GOT3 (cell line): ENCODE results near the gene TMEM132D.
"Not testable (repeated sequence)": the region's sequence is repeated elsewhere in the genome, so short reads cannot be mapped to it uniquely, and the experiment has no call there.

Source experiments
- DNase-seq: peaks from one replicate; lab custom pipeline; 2025; ENCODE audit warnings: mixed read lengths; lab: John Stamatoyannopoulos, UW

Gene TMEM132D

DNA sequence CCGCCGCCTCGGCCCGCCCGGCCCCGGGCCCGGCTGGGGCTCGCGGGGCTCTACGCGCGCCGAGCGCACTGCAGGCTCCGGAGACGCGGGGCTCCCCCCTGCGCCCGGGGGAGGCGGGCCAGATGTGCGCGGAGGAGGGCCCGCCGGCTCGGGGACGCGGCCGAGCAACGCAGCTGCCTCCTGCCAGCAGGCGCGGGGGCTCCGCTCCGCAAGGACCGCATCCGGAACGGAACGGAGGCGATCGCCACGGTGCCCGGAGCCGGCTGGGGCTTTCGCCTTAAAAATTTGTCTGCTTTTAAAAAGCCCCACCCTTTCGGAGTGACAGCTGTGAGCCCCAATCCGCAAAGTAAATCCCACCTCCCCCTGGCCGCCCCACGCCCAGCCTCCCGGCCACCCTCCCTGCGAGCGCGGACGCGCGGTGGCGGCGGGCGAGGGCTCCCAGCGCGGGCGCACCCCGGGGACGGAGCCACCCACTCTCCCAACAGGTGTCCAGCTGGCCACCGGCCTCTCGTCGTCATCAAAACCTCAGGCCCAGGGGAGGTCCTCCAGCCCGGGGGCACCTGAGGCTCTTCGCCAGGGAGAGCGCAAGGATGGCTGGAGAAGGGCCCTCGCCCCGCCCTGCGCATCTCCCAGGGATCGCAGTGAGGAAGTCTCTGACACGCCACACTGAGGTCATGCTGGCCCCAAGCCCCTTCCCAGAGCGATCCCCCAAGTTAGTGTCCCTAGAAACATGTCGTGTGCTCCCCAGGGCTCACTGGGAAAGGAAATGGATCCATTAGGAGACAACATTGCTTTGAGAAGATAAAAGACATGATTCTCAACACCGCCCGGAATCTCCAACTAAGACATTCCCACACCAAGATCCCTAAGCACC lies at the start of gene TMEM132D:
Gene TMEM132D (minus strand): TSS at position 70 of the 874 bp plus-strand sequence.
- no peak for DNase-seq

DNA sequence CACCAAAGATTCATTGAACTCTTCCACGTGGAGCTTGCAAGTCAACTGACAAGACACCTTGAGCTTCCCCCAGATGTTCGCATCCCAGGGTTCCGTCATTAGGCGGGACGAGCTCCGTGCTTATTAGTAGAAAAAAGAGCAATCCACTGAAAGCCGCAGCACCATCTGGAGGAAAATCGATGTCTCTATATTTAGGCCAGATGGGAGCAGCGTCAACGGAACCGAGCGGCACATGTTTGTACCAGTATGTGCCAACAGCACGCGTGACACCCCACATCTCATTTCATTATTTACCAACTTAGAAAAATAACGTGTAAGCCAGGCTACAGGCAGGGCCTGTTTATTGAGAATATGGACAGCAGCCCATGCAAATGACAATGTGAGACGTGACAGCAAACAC lies 45.8 kb upstream of the TMEM132D start:
- DNase-seq = no peak

DNA sequence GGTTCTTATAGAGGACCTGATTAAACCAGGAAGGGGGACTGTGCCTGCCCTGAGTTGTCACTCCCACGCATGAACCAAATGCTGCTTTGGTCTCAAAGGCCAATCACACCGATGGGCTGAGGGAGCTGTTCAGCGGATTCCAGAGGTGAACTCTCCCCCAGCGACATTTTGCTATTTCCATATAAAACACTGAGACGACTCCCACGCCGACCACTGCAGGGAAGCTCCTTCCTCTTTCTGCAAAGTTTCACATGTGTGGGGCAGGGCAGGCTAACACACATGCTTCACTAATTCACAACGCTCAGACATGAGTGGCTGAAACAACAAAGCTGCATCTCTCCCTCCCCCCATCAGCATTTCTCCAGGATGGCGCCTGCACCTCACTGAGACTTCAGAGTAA lies 37.8 kb upstream of the TMEM132D start:
- no peak for DNase-seq

DNA sequence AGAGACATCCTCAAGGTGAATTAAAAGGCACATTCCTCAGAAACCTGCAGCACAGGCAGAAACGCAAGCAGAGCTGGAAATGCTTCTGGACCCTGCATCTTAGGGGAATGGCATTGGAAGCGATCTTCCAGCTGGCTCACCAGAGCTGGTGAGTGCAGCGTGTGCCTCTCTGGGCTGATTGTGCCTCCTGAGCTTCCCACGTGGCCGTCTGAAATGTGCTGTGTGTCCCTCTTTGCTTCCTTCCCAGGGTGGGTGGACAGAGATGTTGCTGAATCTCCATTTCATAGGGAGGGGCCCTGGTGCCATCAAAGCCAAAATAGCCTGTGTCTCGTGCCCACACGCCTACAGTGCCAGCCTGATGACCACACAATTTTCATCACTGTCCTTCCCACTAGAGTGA lies 34.3 kb upstream of the TMEM132D start:
- no peak for DNase-seq

DNA sequence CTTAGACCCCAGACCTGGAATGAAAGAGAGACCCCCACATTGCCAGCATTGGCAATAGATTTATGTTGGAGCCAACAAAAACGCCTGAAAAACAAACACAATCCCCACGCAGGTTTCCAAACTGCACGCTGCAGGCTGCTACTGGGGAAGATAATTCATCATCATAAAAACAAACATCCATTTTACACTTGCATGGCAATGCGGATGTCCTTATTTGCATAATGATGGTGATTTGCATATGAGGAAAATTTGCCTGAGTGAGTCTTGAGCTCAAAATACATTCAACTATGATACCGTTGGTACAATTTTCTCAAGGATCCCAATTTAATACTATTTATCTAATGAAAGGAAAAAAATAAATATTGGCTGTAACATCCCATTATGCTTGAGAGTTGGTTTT lies 33.6 kb upstream of the TMEM132D start:
- no peak for DNase-seq

DNA sequence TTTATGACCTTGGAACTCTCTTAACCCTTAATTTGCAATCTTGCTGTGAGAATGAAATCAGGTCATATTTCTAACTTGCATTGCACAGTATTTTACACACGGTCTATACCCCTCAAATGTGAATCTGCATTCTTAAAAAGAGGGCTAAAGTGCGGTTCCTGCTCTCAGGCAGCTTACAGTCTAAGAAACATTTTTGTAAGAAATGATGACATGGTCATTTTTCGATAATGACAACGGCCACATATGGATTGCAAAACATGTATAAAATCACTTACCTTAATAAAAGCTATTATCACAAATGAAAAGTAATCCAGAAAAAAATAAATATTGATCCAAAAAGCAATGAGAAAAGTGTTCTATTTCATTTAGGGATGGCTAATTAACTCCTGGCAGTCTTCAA lies 24.8 kb upstream of the TMEM132D start:
- no peak for DNase-seq

DNA sequence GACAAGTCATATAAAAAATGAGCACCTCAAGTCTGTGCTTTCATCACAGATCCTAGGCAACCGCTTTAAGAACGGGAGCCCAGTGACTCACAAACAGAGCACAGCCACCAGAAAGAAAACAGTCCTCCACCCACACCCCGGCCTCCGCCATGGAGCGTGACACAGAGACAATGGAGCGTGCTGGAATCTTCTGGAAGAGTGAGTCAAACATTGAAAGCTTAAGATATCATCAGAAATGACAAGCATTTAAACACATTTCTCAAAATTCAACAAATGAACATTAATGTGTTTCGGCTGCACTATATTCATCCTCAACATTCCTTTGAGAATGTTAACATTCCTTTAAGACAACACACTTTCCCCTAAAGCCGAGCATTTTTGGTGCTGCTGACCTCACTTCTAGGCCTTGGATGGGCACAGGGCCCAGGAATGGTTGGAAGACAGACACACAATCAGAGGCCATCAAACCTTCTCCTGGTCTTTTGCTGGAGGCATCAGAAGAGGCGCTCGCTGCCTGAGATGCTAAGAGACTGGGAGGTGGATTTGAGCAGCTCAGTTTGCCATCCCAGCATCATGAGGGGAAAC lies 23.6 kb upstream of the TMEM132D start:
- no peak for DNase-seq

DNA sequence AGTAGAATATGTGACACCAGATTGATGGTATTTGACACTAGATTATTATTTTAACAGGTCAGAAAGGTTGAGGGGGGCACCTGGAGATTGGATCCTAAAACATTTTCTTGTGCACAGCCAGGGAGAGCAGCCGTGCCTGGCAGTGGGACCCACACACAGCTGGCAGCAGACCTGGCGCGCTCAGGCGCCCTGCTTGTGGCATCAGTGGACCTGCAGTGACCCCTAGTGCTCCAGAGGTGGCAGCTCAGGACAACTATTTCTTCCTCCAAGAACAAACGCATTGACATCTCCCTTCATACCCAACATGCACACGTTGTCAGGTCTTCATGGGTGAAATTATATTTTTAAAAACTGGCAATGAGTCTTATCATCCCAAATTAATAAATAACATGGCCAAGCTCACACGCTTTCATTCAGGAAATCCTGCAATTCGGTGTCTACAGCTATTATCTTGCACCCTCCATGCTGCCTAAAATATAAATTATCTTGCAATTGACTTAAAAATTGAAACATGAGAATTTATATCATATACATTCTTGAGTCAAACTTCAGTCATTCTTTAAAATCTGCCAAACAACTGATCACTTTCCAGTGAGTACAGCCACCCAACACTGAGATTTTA lies 7.7 kb upstream of the TMEM132D start:
- no peak for DNase-seq

DNA sequence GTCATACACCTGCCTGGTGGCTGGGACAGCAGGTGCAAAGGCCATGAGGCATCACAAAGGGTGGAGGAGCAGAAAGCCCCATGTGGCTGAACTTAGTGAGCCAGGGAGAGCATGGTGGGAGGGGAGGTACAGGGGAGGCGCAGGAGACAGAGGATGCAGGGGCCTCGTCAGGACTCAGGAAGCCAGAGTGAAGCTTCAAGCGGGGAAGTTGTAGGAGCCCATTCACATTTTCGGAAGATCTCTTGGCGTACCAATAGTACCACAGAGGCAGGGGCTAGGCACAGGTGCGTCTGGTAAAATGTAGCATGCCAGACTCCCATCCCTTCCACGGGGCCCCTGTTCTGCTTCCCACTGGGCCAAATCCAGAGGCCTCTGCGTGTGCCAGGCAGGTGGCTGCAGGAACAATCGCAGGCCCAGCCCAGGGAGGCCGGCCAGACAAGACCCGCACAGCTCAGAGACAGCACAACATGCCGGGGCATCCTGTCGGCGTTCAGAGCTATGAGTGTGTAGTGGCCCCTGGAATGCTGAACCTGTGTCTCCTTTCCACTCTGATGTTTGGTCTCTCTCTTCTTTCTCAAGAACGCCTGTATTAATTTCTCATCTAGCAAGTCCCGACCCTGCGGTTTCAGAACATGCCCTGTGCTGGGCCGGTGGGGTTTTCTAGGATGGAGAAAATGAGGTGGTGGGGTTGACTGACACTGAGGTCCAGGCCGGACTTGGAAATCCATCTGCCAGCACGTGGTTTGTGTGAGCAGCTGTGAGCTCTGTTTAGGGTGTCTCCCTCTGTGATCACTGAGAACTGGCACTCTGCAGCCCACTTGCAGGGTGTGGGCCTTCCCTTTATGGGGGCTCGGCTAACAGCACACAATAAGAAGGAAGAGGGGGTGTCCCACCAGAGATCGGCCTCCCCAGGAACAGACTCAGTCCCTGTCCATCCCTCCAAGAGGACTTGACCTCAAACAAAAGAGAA lies 5.5 kb upstream of the TMEM132D start:
- DNase-seq = no peak

DNA sequence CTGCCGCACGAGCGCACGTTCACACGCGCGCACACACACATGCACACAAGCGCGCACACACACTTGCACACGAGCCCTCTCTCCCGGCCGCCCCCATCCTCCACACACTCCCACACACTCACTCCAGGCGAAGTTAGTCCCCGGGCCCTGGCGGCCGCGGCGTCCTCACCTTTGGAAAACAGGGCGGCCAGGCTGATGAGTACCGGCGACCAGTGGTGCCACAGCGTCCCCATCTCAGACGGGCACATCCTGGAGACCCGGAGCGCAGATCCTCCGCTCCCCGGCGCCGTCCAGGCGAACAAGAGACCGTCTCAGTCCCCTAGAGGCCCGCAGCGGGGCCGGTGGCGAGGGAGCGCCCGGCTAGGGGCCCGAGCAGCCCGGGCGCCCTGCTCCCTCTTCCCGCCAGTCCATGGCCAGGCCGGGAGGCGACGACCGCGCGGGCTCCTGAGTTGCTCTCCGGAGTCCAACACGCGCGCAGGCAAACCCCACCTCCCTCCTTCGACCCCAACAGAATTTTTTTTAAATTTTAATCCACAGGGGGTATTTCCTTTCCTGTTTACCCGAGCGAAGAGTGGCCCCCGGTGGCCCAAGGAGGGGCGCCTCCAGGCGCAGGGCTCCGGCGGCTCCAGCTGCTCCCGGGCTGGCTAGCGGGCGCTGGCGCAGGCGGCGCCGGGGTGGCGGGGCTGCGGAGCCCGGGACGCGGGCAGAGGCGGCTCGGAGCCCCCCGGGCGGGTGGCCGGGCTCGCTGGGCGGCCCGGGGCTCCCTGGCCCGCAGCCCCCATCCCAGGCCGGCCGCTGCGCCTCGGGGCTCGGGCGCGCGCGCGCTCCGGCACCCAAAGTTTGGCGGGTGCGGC lies 506 bp downstream of the TMEM132D start:
- DNase-seq = no peak

DNA sequence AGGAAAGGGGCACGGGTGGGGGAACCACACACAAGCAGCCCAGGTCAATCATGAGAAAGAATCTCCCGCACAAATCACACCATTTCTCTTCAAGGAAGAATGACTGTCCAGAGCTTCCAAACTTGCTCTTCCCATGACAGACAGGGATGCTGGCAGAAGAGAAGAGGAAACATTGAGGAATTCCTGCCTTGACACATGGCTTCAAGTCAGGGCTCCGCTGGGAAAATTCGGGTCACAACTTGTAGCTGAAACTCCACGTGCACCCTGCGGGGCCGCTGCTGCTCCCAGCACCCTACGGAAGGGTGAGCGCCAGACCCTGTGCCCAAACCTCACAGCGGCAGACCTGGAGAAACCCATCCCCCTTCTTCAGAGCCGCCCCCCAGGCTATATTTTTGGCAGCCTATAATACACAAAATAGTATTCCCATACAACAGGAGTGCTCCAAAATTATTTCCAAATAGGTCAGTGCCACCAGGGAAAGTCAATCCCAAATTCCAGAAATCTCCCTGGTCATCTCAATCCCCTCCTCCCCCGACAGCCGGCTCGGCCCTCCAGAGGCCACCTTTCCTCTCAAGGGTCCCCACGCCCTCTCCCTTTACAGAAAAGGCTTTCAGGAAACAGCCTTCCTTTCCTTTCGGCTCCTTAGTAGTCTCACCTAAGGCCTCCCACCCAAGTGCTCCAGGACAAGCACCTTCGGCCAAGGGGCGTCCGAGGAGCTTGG lies 1.3 kb downstream of the TMEM132D start:
- no peak for DNase-seq

DNA sequence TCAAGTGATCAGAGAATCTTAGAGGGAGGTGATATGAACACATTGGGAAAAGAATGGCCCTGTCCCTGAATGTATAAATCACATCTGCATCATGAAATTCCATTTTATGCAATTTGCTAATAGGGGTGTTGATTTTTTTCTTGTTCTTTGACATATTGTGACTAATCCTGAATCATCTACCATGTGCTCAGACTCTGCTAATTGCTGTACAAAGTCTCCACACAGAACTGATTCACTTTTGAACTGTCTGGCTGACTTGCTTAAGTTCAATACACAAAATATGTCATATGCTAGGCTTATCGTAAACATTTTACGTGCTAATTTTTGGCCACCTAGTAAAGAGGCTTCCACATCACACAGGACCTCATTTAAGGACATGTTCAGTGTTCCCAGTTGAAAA lies 2.6 kb downstream of the TMEM132D start:
- DNase-seq = no peak

DNA sequence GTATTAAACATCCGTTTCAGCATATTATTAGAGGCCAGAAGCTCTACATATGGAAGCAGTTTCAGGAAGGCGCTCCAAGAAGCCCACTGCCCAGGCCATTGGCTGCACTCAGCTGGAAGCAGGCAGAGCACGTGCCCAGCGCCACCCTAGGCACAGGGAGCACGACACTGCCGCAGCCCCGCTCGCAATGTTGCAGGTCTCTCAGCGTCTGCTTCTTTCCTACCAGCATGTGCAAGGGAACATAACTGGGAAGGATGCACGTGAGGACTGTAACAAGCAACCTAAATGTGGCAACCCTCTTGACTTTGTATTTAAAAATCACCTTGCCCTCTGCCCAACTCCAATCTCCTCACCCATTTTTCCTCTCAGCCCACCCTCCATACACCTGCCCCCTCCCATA lies 3.5 kb downstream of the TMEM132D start:
- no peak for DNase-seq

DNA sequence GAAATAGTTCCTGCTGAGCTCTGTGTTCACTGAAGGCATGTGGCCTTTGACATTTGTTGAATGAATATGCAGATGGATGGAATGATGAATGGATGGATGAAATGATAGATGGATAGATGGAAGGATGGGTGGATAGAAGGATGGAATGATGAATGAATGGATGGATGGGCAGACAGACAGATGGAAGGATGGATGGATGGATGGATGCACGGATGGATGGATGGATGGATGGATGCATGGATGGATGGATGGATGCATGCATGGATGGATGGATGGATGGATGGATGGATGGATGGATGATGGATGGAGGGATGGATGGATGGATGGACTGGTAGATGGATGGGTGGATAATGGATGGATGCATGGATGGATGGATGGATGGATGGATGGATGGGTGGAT lies 4.8 kb downstream of the TMEM132D start:
- DNase-seq = not testable (repeated sequence)

DNA sequence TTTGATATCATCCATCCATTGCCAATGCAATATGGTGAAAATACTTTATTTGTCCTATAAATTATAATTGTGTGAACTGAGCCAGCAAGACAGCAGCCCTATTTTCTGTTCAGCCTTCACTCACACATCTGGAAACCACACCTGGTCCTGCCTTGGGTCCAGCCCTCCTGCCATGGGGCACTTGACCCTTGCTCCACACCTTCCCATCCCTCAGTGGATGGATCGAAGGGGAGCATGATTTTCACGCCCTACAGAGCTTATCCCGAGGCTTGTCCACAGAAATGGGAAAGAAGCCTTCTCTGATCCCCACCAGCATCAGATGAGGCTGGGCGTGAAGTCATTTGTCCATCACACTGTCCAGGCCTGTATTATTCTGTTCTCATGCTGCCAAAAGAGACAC lies 10.1 kb downstream of the TMEM132D start:
- DNase-seq = no peak

DNA sequence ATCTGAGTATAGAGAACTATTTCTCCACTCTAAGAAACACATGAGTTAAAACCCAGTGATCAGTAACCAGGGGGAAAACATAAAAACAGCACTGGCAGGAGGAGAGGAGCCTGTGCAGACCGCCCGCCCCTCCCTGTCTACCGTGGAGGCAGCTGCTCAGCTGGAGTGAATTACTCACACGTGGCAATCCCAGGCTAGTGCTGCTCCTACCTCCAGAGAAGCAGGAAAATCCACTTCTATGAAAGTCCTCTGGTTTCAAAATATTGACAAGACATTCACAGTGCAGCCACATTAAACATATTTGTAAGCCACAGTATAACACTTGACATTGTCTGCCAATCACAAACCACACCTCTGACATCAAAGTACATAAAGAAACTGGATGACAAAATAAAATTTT lies 16.7 kb downstream of the TMEM132D start:
- no peak for DNase-seq

DNA sequence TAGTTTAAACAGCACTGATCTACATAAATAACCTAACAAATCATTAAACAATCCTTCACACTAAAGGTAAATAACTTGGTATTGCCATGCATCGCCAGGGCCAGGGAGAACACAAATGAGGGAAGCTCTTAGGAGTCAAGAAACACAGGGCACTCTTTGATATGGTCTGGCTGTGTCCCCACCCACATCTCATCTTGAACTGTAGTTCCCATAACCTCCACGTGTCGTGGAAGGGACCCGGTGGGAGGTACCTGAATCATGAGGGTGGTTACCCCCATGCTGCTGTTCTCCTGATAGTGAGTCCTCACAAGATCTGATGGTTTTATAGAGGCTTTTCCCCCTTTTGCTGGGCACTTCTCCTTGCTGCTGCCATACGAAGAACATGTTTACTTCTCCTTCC lies 17.3 kb downstream of the TMEM132D start:
- no peak for DNase-seq

DNA sequence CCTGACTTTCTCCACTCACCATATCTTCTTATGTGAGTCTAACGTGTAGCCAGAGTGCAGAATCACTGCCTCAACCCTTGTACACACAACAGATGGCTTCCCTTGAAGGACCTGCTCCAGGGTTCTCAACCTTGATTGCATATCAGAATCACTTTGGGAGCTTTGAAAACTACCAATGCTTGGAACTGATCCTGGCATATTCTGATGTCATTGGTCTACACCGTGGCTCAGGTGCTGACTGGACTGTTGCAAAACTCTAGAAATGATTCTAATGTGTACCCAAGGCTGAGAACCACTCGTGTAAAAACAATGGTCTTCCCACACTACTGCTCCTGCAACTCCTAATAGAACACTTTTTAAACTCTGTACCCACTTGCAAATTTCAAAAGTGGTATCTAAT lies 18.5 kb downstream of the TMEM132D start:
- DNase-seq = no peak

DNA sequence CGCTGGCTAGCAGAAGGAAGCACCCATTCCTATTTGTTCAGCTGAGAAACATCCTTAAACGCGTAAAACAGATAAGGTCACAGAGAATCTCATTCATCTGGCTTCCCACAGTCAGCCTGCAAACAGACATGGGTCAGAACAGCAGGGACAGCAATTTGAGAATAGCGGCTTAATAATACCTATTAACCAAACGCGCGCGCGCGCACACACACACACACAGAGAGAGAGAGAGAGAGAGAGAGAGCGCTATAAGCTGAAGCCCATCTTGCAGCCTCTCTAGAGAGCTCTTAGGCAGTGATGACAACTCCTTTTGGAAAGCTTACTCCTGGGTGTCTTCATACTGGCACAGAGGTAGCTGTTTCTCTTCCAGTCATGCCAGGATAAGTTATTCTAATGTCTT lies 26.4 kb downstream of the TMEM132D start:
- no peak for DNase-seq

DNA sequence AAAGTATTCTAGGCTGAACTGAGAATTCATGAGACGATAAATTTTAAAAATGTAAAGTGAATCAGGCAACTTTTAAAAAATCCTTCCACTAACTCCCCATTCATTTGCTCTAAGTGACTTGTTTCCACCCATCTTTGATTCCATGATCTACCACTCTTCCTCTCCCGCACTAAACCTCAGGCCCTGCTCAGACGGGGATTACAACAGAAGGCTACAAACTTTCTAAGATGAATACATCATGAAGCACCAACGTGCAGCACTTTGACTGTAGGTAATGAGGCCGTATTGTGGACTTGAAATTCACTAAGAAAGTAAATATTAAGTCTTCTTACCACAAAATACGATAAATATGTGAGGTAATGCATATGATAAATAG lies 30.0 kb downstream of the TMEM132D start:
- no peak for DNase-seq
